ENCODE measurements around the gene CEP89. TPM values are rescaled to one million over a fixed set of nuclear protein-coding genes. Genes with fewer than 3 reads are reported as not detected.
A peak's percentile ranks its signal among the peaks of the same experiment; 100 is the strongest.
"Not testable (repeated sequence)": the region's sequence is repeated elsewhere in the genome, so short reads cannot be mapped to it uniquely, and the experiment has no call there.

CEP89 gene
- total RNA-seq, 1 donor from 2014 or later, result 15.4 TPM

DNA sequence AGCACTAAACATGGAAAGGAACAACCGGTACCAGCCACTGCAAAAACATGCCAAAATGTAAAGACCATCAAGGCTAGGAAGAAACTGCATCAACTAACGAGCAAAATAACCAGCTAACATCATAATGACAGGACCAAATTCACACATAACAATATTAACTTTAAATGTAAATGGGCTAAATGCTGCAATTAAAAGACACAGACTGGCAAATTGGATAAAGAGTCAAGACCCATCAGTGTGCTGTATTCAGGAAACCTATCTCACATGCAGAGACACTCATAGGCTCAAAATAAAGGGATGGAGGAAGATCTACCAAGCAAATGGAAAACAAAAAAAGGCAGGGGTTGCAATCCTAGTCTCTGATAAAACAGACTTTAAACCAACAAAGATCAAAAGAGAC is 123.7 kb downstream of the CEP89 start:
- not testable (repeated sequence) for DNase-seq (ENCODE audit: low spot score)

- DNase-seq (ENCODE audit: low spot score), result peak; percentile 60
Observed at GRCh38 chr19:32843716-32844245, 128.0 kb downstream of the CEP89 start.

DNA sequence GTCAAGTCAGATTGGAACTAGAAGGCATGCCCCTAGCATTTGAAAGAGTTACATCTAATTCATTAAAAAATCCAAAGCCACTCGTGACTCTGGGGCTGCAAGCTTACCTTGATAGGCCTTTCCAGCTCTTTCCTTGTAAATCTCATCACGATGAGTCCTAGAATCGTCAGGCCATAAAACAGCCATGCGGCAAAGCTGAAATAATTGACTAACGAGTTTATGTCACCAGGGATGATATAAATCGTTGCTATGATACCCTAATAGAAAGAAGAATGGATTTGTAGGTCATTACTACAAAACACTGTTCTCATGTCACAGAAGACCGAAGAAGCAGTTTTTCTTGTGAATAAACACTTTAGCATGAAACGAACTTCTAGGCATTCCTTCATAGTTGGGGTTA is 129.7 kb downstream of the CEP89 start:
- no peak for DNase-seq (ENCODE audit: low spot score)

DNA sequence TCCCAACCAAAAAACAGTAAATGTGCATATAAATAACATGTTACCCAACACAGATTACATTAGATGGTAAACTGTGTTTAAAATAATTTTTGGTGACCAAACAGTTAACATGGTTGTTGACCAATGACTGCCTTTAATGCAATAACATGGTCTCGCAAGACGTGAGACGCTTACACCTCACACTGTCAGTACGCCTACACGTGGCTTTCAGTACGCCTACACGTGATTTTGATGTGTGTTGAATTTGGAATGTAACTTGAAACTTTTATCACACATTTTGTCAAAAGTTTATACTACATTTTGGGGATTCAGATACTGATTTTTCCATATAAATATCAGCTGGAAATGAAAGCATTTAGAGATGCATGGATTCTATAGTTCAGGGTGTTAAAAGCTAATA is 134.2 kb downstream of the CEP89 start:
- no peak for DNase-seq (ENCODE audit: low spot score)

GRCh38 chr19:32833388-32833787 is 138.4 kb downstream of the CEP89 start:
- DNase-seq (ENCODE audit: low spot score), result peak; percentile 59

DNA sequence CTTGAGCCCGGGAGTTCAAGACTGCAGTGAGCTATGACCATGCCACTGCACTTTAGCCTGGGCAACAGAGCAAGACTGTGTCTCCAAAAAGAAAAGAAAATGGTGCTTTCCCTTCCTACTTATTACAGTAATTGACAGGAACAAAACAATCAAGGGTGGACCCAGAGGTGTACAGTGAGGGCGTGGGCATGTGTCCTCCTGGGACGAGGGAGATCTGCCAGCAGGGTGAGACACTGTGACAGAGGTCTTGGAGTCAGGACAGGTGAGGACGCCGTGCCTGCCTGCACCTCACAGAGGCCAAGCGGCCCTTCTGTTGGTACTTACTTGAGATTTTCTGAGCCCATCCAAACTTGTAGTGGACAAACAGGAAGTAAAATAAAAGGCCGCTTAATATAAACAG is 138.9 kb downstream of the CEP89 start:
- DNase-seq (ENCODE audit: low spot score), result peak; percentile 41

- DNase-seq (ENCODE audit: low spot score), result peak; percentile 49
Observed at GRCh38 chr19:32832094-32832493, 139.7 kb downstream of the CEP89 start.

- peak; percentile 37 for DNase-seq (ENCODE audit: low spot score)
Observed at GRCh38 chr19:32831611-32832010, 140.1 kb downstream of the CEP89 start.

GRCh38 chr19:32830231-32831014 is 141.3 kb downstream of the CEP89 start:
- DNase-seq (ENCODE audit: low spot score), result peak; percentile 33

GRCh38 chr19:32829345-32829896 is 142.3 kb downstream of the CEP89 start:
- no peak for DNase-seq (ENCODE audit: low spot score)

DNA sequence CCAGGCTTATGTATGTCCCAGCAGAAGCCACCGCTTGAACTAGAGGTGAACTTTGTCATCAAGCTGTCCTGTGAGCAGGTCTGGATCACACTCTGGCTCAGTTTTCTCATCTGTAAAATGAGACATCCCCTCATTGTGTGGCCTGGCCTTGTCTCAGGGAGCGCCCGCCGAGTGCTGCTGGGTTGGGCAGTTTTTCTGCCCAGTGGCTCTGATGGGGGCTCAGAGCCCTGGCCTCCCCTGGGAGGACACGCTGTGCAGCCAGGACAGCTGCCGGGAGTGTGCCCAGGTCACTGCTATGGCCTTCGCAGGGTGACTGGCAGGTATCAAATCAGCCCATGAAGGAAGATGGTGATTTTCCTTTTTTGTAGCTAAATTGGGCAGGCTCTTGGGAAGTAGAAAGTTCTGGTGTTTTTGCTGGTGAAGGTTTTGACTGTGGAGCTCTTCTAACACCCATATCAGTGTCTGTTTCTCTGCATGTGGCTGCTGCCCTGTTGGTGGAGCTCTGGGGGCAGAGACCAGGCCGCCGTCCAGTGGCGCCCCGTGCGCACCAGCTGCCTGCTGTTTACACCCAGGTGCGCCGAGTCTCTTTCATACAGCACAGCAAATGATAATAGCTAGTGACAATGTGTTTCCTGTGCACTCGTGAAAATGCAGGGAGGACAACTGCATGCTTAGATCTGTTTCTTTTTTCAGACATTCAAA is 143.0 kb downstream of the CEP89 start:
- DNase-seq (ENCODE audit: low spot score), result peak; percentile 37

- no peak for DNase-seq (ENCODE audit: low spot score)
Observed at GRCh38 chr19:32828139-32828538, 143.6 kb downstream of the CEP89 start.

Other genes with a start within 250 kb of the CEP89 start
- 0.29 TPM for gene SLC7A9, start 102.2 kb downstream of the CEP89 start, total RNA-seq
- 0.84 TPM for gene FAAP24, start 284 bp upstream of the CEP89 start, total RNA-seq
- gene RHPN2, start 92.9 kb upstream of the CEP89 start, total RNA-seq, result 2.1 TPM
- gene GPATCH1, start 109.2 kb upstream of the CEP89 start, total RNA-seq, result 6.2 TPM
- gene WDR88, start 160.2 kb upstream of the CEP89 start, total RNA-seq, result not detected
- gene LRP3, start 222.4 kb upstream of the CEP89 start, total RNA-seq, result 43.3 TPM

All from mesenteric fat pad (tissue), 1 donor.